Measurements from ENCODE around the gene CHGA. TPM values are rescaled to one million over a fixed set of nuclear protein-coding genes. Genes with fewer than 3 reads are reported as not detected.

The CHGA gene
- polyA plus RNA-seq, 1 donor = 708 TPM

DNA sequence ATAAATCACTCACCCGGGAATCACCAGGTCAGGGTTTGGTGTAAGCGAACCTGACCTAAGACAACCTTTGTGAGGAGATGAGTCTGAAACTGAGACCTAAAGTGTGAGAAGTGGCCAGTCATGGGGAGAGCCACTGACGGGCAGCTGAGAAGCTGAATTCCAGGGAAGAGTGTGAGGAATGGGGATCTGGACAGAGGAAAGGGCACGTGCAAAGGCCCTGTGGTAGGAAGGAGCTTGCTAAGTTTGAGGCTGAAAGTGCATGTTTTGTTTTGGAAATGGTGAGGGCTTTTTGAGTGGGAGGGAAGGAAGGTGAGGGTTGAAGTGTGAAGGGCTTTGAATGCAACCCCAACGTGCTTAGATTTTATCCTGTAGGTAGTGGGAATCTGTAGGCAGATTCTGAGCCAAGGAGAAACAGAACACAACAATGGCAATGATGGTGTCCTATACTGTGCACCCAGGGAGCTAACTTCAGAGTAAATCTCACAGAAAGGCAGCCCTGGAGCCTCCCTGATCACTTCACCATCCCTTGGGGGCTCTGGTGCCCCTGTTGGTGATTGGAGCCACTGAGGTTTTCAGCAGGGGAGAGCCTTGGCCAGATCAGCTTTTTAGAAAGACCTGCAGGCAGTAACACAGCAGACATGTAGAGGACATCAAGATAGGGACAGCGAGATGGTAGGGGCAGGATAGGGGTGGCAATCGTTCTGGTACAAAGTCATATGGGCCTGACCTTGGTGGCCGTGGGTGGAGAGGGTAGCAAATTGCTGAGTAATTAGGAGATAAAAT, 37.5 kb upstream of the CHGA start:
- Histone ChIP-seq H3K4me1 (ENCODE audit: control insufficient read depth, insufficient read depth, low read length) (no peaks in the 10 kb centered on the region), H3K9me3 (ENCODE audit: control insufficient read depth, low read depth, low read length) (no peaks in the 10 kb centered on the region), H3K27me3 (ENCODE audit: control insufficient read depth, insufficient read depth, low read length) (peaks cover 36% of the 10 kb centered on the region), H3K4me3 (ENCODE audit: low read length) (no peak overlapping the region), H3K36me3 (ENCODE audit: control insufficient read depth, insufficient read depth, low read length) (no peaks in the 10 kb centered on the region), H3K27ac (ENCODE audit: low read length) (no peak overlapping the region)
- DNase-seq = no peak
- 47% methylated on average over 3 of the region's 8 CpGs for WGBS (ENCODE audit: insufficient coverage, low lambda C conversion rate)

- no CpG with 5 or more reads among the region's 11 CpGs for WGBS (ENCODE audit: insufficient coverage, low lambda C conversion rate)
- peaks cover 27% of the 10 kb centered on the region for H3K27me3 ChIP-seq (ENCODE audit: control insufficient read depth, insufficient read depth, low read length)
Observed at GRCh38 chr14:92886337-92886736, 36.6 kb upstream of the CHGA start.

GRCh38 chr14:92887157-92887556, 35.8 kb upstream of the CHGA start:
- no peaks in the 10 kb centered on the region for H3K36me3 ChIP-seq (ENCODE audit: control insufficient read depth, insufficient read depth, low read length)
- no CpG with 5 or more reads among the region's 1 CpG for WGBS (ENCODE audit: insufficient coverage, low lambda C conversion rate)
- H3K4me1 ChIP-seq (ENCODE audit: control insufficient read depth, insufficient read depth, low read length) = no peaks in the 10 kb centered on the region
- H3K27ac ChIP-seq (ENCODE audit: low read length) = no peak overlapping the region
- H3K4me3 ChIP-seq (ENCODE audit: low read length) = no peak overlapping the region
- H3K27me3 ChIP-seq (ENCODE audit: control insufficient read depth, insufficient read depth, low read length) = peaks cover 23% of the 10 kb centered on the region
- no peak for DNase-seq
- no peaks in the 10 kb centered on the region for H3K9me3 ChIP-seq (ENCODE audit: control insufficient read depth, low read depth, low read length)

More at GRCh38 chr14:92886337-92886736, 36.6 kb upstream of the CHGA start:
- Histone ChIP-seq H3K36me3 (ENCODE audit: control insufficient read depth, insufficient read depth, low read length) (no peaks in the 10 kb centered on the region), H3K27ac (ENCODE audit: low read length) (no peak overlapping the region), H3K4me1 (ENCODE audit: control insufficient read depth, insufficient read depth, low read length) (no peaks in the 10 kb centered on the region), H3K4me3 (ENCODE audit: low read length) (no peak overlapping the region), H3K9me3 (ENCODE audit: control insufficient read depth, low read depth, low read length) (no peaks in the 10 kb centered on the region)
- peak in 1 of 2 donors; percentile 27 for DNase-seq

DNA sequence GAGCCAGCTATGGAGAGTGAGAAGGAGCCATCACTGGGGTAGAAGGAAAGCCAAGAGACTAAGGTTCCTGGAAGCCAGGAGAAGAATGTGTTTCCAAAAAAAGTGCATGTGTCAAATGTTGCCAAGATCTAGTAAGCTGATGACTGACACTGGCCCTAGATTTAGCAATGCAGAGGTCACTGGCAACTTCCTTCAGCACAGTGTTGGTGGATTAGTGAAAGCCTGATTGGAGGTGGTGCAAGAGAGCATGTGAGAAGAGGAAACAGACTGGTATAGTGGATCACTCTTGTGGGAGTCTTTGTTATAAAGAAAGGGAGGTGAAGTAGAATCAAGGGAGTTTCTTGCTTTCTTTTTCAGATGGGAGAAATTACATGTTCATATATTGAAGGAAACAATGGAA, 34.1 kb upstream of the CHGA start:
- Histone ChIP-seq H3K9me3 (ENCODE audit: control insufficient read depth, low read depth, low read length) (peaks cover 4% of the 10 kb centered on the region), H3K27ac (ENCODE audit: low read length) (no peak overlapping the region), H3K4me3 (ENCODE audit: low read length) (no peak overlapping the region), H3K4me1 (ENCODE audit: control insufficient read depth, insufficient read depth, low read length) (no peaks in the 10 kb centered on the region), H3K36me3 (ENCODE audit: control insufficient read depth, insufficient read depth, low read length) (no peaks in the 10 kb centered on the region), H3K27me3 (ENCODE audit: control insufficient read depth, insufficient read depth, low read length) (peaks cover 23% of the 10 kb centered on the region)
- no peak for DNase-seq

DNA sequence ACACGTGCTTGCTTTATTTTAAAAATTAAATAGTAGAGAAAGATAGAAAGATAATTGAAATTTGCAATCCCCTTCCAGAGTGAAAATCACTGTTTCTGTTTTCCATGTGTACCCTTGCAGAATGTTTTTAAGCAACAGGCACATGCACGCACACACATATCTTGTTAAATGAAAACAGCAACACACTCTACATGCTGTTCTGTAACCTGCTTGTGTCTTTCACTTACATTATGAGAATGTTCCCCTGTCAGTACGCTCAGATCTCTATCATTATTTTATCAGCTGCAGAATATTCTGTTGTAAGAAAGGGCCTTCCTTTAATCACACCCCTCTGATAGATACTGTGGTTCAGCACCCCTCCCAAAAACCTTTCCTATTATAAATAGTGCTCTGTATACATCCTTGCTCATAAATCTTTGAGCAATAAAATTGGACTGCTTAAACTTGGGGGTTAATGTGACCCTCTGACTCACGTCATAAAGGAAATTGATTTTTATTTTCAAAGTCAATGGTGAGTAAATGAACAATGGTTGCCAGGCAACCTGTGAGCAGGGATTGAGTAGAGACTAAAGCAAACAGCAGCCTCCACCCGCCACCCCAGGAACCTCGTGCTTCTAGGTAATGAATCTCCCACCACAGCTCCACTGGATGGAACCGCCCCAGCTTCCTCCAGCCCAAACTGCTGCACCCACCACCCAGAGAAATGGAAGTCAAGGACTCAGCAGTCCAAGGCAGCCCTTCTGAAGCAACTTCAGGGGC, 31.9 kb upstream of the CHGA start:
- H3K9me3 ChIP-seq (ENCODE audit: control insufficient read depth, low read depth, low read length) = peaks cover 4% of the 10 kb centered on the region
- peaks cover 14% of the 10 kb centered on the region for H3K27me3 ChIP-seq (ENCODE audit: control insufficient read depth, insufficient read depth, low read length)
- no peak overlapping the region for H3K4me3 ChIP-seq (ENCODE audit: low read length)
- WGBS (ENCODE audit: insufficient coverage, low lambda C conversion rate) = 30% methylated on average over 3 of the region's 7 CpGs
- no peaks in the 10 kb centered on the region for H3K4me1 ChIP-seq (ENCODE audit: control insufficient read depth, insufficient read depth, low read length)
- H3K27ac ChIP-seq (ENCODE audit: low read length) = no peak overlapping the region
- peak in 1 of 2 donors; percentile 30 for DNase-seq
- no peaks in the 10 kb centered on the region for H3K36me3 ChIP-seq (ENCODE audit: control insufficient read depth, insufficient read depth, low read length)

- Histone ChIP-seq H3K4me1 (ENCODE audit: control insufficient read depth, insufficient read depth, low read length) (no peaks in the 10 kb centered on the region), H3K36me3 (ENCODE audit: control insufficient read depth, insufficient read depth, low read length) (no peaks in the 10 kb centered on the region), H3K27ac (ENCODE audit: low read length) (no peak overlapping the region), H3K9me3 (ENCODE audit: control insufficient read depth, low read depth, low read length) (peaks cover 4% of the 10 kb centered on the region), H3K4me3 (ENCODE audit: low read length) (no peak overlapping the region), H3K27me3 (ENCODE audit: control insufficient read depth, insufficient read depth, low read length) (peaks cover 3% of the 10 kb centered on the region)
- DNase-seq = no peak
Observed at GRCh38 chr14:92892589-92892988, 30.4 kb upstream of the CHGA start.

GRCh38 chr14:92895352-92895878, 27.5 kb upstream of the CHGA start:
- Histone ChIP-seq H3K4me3 (ENCODE audit: low read length) (no peak overlapping the region), H3K27ac (ENCODE audit: low read length) (no peak overlapping the region), H3K9me3 (ENCODE audit: control insufficient read depth, low read depth, low read length) (peaks cover 4% of the 10 kb centered on the region), H3K27me3 (ENCODE audit: control insufficient read depth, insufficient read depth, low read length) (no peaks in the 10 kb centered on the region), H3K36me3 (ENCODE audit: control insufficient read depth, insufficient read depth, low read length) (no peaks in the 10 kb centered on the region), H3K4me1 (ENCODE audit: control insufficient read depth, insufficient read depth, low read length) (no peaks in the 10 kb centered on the region)
- WGBS (ENCODE audit: insufficient coverage, low lambda C conversion rate) = no CpG with 5 or more reads among the region's 4 CpGs
- no peak for DNase-seq

DNA sequence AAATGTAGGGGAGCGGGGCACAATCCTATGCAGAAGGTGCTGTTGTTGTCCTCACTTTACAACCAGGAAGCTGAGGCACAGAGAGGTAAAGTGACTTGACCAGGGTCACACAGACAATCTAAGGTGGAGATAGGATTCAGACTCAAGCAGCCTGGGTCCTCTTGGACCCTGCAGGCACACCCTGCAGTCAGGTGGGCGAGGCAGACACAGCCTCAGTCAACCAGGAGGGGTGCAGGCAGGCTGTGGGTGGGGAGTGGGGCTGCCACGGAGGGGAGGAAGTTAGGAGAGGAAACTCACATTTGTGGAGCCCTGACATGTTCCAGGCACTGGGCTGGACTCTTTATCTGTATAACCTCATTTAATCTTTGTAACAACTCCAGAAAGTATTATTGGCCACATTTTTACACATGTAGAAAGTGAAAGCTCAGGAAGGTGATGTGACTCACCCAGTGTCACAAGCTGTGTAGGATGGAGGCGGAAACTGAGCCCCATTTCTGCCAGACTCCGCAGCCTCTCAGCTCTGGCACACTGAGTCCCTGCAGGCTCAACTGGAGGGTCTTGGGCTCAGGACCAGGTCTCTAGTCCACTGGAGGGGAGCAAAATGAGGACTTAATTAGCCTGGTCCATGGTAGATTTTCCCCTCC, 24.9 kb upstream of the CHGA start:
- WGBS (ENCODE audit: insufficient coverage, low lambda C conversion rate) = no CpG with 5 or more reads among the region's 5 CpGs
- Histone ChIP-seq H3K9me3 (ENCODE audit: control insufficient read depth, low read depth, low read length) (peaks cover 3% of the 10 kb centered on the region), H3K27me3 (ENCODE audit: control insufficient read depth, insufficient read depth, low read length) (peaks cover 11% of the 10 kb centered on the region), H3K36me3 (ENCODE audit: control insufficient read depth, insufficient read depth, low read length) (no peaks in the 10 kb centered on the region), H3K27ac (ENCODE audit: low read length) (no peak overlapping the region), H3K4me3 (ENCODE audit: low read length) (no peak overlapping the region), H3K4me1 (ENCODE audit: control insufficient read depth, insufficient read depth, low read length) (no peaks in the 10 kb centered on the region)
- no peak for DNase-seq

DNA sequence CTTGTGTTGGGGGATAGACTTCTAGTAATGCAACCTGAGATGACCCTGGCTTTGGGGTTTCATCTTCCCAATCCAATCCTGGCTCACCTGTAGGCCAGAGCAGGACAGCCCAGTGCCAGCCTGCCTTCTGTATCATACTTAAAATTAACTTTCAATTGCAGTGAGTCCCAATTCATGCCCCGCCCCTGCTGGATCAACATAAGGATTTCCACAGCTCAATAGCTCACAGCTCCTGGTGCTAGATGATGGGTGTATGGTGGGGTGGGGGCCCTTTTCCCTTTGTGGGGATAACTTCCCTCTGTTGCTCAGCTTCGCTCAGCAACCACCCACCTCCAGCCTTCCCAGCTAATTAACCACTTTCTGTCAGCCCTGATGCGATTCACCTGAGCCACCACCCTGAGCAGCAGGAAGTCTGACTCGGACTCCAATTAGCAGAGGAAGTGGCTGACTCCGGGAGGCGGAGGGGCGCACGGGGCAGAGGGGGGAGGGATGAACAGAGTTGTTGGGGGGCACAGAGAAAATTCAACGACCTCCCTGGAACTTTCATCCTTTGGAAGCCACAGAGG, 24.3 kb upstream of the CHGA start:
- no peak for DNase-seq
- no peaks in the 10 kb centered on the region for H3K4me1 ChIP-seq (ENCODE audit: control insufficient read depth, insufficient read depth, low read length)
- H3K27ac ChIP-seq (ENCODE audit: low read length) = no peak overlapping the region
- H3K27me3 ChIP-seq (ENCODE audit: control insufficient read depth, insufficient read depth, low read length) = peaks cover 17% of the 10 kb centered on the region
- H3K36me3 ChIP-seq (ENCODE audit: control insufficient read depth, insufficient read depth, low read length) = no peaks in the 10 kb centered on the region
- H3K9me3 ChIP-seq (ENCODE audit: control insufficient read depth, low read depth, low read length) = peaks cover 3% of the 10 kb centered on the region
- no CpG with 5 or more reads among the region's 9 CpGs for WGBS (ENCODE audit: insufficient coverage, low lambda C conversion rate)
- H3K4me3 ChIP-seq (ENCODE audit: low read length) = no peak overlapping the region

- WGBS (ENCODE audit: insufficient coverage, low lambda C conversion rate) = no CpG with 5 or more reads among the region's 2 CpGs
- peaks cover 3% of the 10 kb centered on the region for H3K9me3 ChIP-seq (ENCODE audit: control insufficient read depth, low read depth, low read length)
- H3K36me3 ChIP-seq (ENCODE audit: control insufficient read depth, insufficient read depth, low read length) = no peaks in the 10 kb centered on the region
- DNase-seq = no peak
- no peaks in the 10 kb centered on the region for H3K4me1 ChIP-seq (ENCODE audit: control insufficient read depth, insufficient read depth, low read length)
- peaks cover 19% of the 10 kb centered on the region for H3K27me3 ChIP-seq (ENCODE audit: control insufficient read depth, insufficient read depth, low read length)
- H3K4me3 ChIP-seq (ENCODE audit: low read length) = no peak overlapping the region
- no peak overlapping the region for H3K27ac ChIP-seq (ENCODE audit: low read length)
Observed at GRCh38 chr14:92900660-92901059, 22.3 kb upstream of the CHGA start.

All from large intestine (tissue), 3 donors.